NCI-H510A treated with DMSO at 0.1 percent for 48 hours (cell line): ENCODE data around the gene DDX51.
"Not testable (repeated sequence)": the region's sequence is repeated elsewhere in the genome, so short reads cannot be mapped to it uniquely, and the experiment has no call there.

Experiments
- DNase-seq: peaks from one replicate; lab custom pipeline; 2025; lab: John Stamatoyannopoulos, UW

DDX51 gene

GRCh38 chr12:132117558-132117875 lies 26.6 kb downstream of the DDX51 start:
- DNase-seq = no peak

- no peak for DNase-seq
These were observed 27.2 kb downstream of the DDX51 start for GRCh38 chr12:132116709-132117557.

GRCh38 chr12:132115500-132115899 lies 28.6 kb downstream of the DDX51 start:
- no peak for DNase-seq

- no peak for DNase-seq
These were observed 29.5 kb downstream of the DDX51 start for GRCh38 chr12:132114667-132115066.

GRCh38 chr12:132111654-132112304 lies 32.3 kb downstream of the DDX51 start:
- no peak for DNase-seq

GRCh38 chr12:132110677-132111076 lies 33.4 kb downstream of the DDX51 start:
- no peak for DNase-seq

GRCh38 chr12:132109741-132110140 lies 34.4 kb downstream of the DDX51 start:
- DNase-seq = no peak

- no peak for DNase-seq
These were observed 35.8 kb downstream of the DDX51 start for GRCh38 chr12:132108211-132108832.

- DNase-seq = no peak
These were observed 37.2 kb downstream of the DDX51 start for GRCh38 chr12:132106921-132107320.

GRCh38 chr12:132105467-132105866 lies 38.7 kb downstream of the DDX51 start:
- DNase-seq = no peak

- no peak for DNase-seq
These were observed 40.4 kb downstream of the DDX51 start for GRCh38 chr12:132103542-132104308.

- not testable (repeated sequence) for DNase-seq
These were observed 41.0 kb downstream of the DDX51 start for GRCh38 chr12:132103072-132103471.

GRCh38 chr12:132102297-132102696 lies 41.8 kb downstream of the DDX51 start:
- no peak for DNase-seq

GRCh38 chr12:132100306-132101065 lies 43.6 kb downstream of the DDX51 start:
- no peak for DNase-seq

- DNase-seq = no peak
These were observed 44.4 kb downstream of the DDX51 start for GRCh38 chr12:132099739-132100138.

- DNase-seq = no peak
These were observed 48.4 kb downstream of the DDX51 start for GRCh38 chr12:132095520-132096409.

- no peak for DNase-seq
These were observed 49.7 kb downstream of the DDX51 start for GRCh38 chr12:132094269-132094891.

- no peak for DNase-seq
These were observed 54.7 kb downstream of the DDX51 start for GRCh38 chr12:132089407-132089910.
